SK-N-SH treated with all-trans-retinoic acid at 6 μM for 48 hours (cell line): ENCODE results near the gene RAB11FIP4.

Experiments
- ATAC-seq: fragments of 200-7000 bp; cut with Tn5 transposase; 3 replicates; pipeline ENCODE4 v1.9.1; 2020; ENCODE audit warnings: mild to moderate bottlenecking, moderate library complexity
- ARNTL ChIP-seq: fragments of 450-650 bp; formaldehyde crosslinking; IDR thresholded peaks from 2 replicates; pipeline ENCODE4 v1.5.0; 2020; ENCODE audit warnings: low read depth, mild to moderate bottlenecking, moderate library complexity, borderline replicate concordance
- BACH2 ChIP-seq: fragments of 250-450 bp; sonication (Bioruptor Pico); IDR thresholded peaks from 2 replicates; pipeline ENCODE4 v1.9.0; 2021; ENCODE audit warnings: mild to moderate bottlenecking, borderline replicate concordance
- CSDC2 ChIP-seq: fragments of 250-450 bp; sonication (Bioruptor Pico); IDR thresholded peaks from 2 replicates; pipeline ENCODE4 v1.5.0; 2020; ENCODE audit warnings: mild to moderate bottlenecking, moderate library complexity
- ESRRG ChIP-seq: fragments of 250-450 bp; sonication (Bioruptor Pico); IDR thresholded peaks from 2 replicates; pipeline ENCODE4 v1.6.1; 2021; ENCODE audit warnings: mild to moderate bottlenecking
- GLIS3 ChIP-seq: fragments of 250-450 bp; sonication (Bioruptor Pico); IDR thresholded peaks from 2 replicates; pipeline ENCODE4 v1.5.0; 2020; ENCODE audit warnings: mild to moderate bottlenecking, moderate library complexity
- ISL1 ChIP-seq: fragments of 250-450 bp; sonication (Bioruptor Pico); IDR thresholded peaks from 2 replicates; pipeline ENCODE4 v2.1.2; 2022; ENCODE audit warnings: mild to moderate bottlenecking, moderate library complexity
- OSR1 ChIP-seq: fragments of 250-450 bp; sonication (Bioruptor Pico); IDR thresholded peaks from 2 replicates; pipeline ENCODE4 v1.8.0; 2022; ENCODE audit warnings: moderate library complexity, mild to moderate bottlenecking, inconsistent platforms
- PPARA ChIP-seq: fragments of 250-450 bp; sonication (Bioruptor Pico); IDR thresholded peaks from 2 replicates; pipeline ENCODE4 v1.5.0; 2020; ENCODE audit warnings: mild to moderate bottlenecking, borderline replicate concordance
- RARB ChIP-seq: fragments of 250-450 bp; sonication (Bioruptor Pico); IDR thresholded peaks from 2 replicates; pipeline ENCODE4 v1.8.0; 2021; ENCODE audit warnings: mild to moderate bottlenecking, moderate library complexity
- SNAI2 ChIP-seq: fragments of 250-450 bp; sonication (Bioruptor Pico); IDR thresholded peaks from 2 replicates; pipeline ENCODE4 v1.5.0; 2020; ENCODE audit warnings: mild to moderate bottlenecking, moderate library complexity
- TCF4 ChIP-seq: fragments of 250-450 bp; sonication (Bioruptor Pico); IDR thresholded peaks from 2 replicates; pipeline ENCODE4 v1.8.0; 2021; ENCODE audit warnings: mild to moderate bottlenecking, moderate library complexity, borderline replicate concordance
- TOX ChIP-seq: fragments of 250-450 bp; sonication (Bioruptor Pico); IDR thresholded peaks from 2 replicates; pipeline ENCODE4 v1.8.0; 2021; ENCODE audit warnings: mild to moderate bottlenecking, moderate library complexity, borderline replicate concordance
- ZC3H10 ChIP-seq: fragments of 250-450 bp; sonication (Bioruptor Pico); IDR thresholded peaks from 2 replicates; pipeline ENCODE4 v1.5.1; 2021; ENCODE audit warnings: mild to moderate bottlenecking, moderate library complexity
- ZFP3 ChIP-seq: fragments of 250-450 bp; sonication (Bioruptor Pico); IDR thresholded peaks from 2 replicates; pipeline ENCODE4 v1.5.0; 2020; ENCODE audit warnings: mild to moderate bottlenecking, moderate library complexity
- ZFP30 ChIP-seq: fragments of 450-650 bp; formaldehyde crosslinking; IDR thresholded peaks from 2 replicates; pipeline ENCODE4 v1.5.0; 2022; ENCODE audit warnings: mild to moderate bottlenecking, moderate library complexity
- ZNF565 ChIP-seq: fragments of 450-650 bp; formaldehyde crosslinking; conservative IDR thresholded peaks from 2 replicates; pipeline ENCODE4 v1.5.0; 2020; ENCODE audit warnings: low read depth, mild to moderate bottlenecking, moderate library complexity
- ZNF70 ChIP-seq: fragments of 450-650 bp; formaldehyde crosslinking; IDR thresholded peaks from 2 replicates; pipeline ENCODE4 v1.5.0; 2020; ENCODE audit warnings: mild to moderate bottlenecking, moderate library complexity
- ZNF8 ChIP-seq: fragments of 450-650 bp; formaldehyde crosslinking; IDR thresholded peaks from 2 replicates; pipeline ENCODE4 v1.5.0; 2020; ENCODE audit warnings: mild to moderate bottlenecking, moderate library complexity
- TF ChIP-seq, protein P1 (sequence below): fragments of 250-450 bp; sonication (Bioruptor Pico); IDR thresholded peaks from 2 replicates; pipeline ENCODE4 v1.5.1; 2021; ENCODE audit warnings: mild to moderate bottlenecking, moderate library complexity
- TF ChIP-seq, protein P2 (sequence below): fragments of 250-450 bp; sonication (Bioruptor Pico); IDR thresholded peaks from 2 replicates; pipeline ENCODE4 v1.5.0; 2020; ENCODE audit warnings: mild to moderate bottlenecking, moderate library complexity
- TF ChIP-seq, protein P3 (sequence below): fragments of 250-450 bp; sonication (Bioruptor Pico); IDR thresholded peaks from 2 replicates; pipeline ENCODE4 v1.8.0; 2020; ENCODE audit warnings: mild to moderate bottlenecking, moderate library complexity, borderline replicate concordance
- TF ChIP-seq, protein P4 (sequence below): fragments of 250-450 bp; sonication (Bioruptor Pico); IDR thresholded peaks from 2 replicates; pipeline ENCODE4 v1.5.1; 2020; ENCODE audit warnings: low read depth, mild to moderate bottlenecking, moderate library complexity
- TF ChIP-seq, protein P5 (sequence below): fragments of 250-450 bp; sonication (Bioruptor Pico); IDR thresholded peaks from 2 replicates; pipeline ENCODE4 v1.8.0; 2021; ENCODE audit warnings: low read depth, mild to moderate bottlenecking, moderate library complexity, borderline replicate concordance

The RAB11FIP4 gene

DNA sequence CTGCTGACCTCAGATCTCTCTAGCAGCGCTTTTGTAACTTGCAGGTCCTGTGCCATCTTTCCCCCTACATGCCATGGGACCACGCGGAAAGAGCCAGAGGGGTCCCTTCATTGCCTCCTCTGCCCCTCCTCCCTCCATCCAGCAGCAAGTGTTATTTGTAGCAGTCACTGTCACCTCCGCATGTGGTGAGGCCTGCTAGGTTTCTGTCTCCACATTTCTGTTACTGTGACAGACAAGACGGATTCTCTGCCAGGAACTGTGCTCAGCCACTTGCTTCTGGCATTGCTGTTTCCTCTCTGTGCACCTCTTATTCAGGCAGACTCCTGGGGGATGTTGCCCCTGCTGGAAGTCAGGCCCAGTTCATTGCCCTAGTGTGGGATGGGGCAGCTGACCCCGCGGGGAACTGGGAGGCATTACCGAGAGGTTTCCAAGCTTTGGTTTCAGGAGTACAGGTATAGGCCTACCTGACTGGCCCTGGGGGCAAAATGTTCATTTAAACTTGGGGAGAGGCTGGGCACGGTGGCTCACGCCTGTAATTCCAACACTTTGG, 61.2 kb downstream of the RAB11FIP4 start (continued):
- TF ChIP-seq, protein P1, sequence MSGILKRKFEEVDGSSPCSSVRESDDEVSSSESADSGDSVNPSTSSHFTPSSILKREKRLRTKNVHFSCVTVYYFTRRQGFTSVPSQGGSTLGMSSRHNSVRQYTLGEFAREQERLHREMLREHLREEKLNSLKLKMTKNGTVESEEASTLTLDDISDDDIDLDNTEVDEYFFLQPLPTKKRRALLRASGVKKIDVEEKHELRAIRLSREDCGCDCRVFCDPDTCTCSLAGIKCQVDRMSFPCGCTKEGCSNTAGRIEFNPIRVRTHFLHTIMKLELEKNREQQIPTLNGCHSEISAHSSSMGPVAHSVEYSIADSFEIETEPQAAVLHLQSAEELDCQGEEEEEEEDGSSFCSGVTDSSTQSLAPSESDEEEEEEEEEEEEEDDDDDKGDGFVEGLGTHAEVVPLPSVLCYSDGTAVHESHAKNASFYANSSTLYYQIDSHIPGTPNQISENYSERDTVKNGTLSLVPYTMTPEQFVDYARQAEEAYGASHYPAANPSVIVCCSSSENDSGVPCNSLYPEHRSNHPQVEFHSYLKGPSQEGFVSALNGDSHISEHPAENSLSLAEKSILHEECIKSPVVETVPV: no peak
- TF ChIP-seq, all 23 proteins: peak for 0

DNA sequence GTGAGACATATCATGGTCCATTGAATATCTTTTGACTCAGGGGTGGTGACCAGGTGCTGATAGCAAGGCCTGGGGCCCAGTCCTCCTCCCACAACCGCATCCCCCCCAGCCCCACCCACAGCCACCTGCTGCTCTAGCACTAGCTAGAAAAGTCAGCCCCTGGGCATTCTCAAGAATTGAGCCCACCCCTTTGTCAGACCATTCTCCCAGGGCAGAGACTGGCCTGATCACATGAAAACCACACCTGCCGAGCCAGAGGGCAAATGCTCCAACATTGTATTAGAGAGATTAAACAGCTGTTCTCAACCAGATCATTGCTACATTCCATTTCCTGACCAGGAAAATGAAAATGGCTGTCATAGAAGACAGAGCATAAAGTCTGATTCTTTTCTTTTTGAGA, 62.4 kb downstream of the RAB11FIP4 start:
- no peak for TF ChIP-seq OSR1 (CRISPR knock-in tag)
- TF ChIP-seq ZFP3 (CRISPR knock-in tag): no peak
- TF ChIP-seq BACH2: no peak
- TF ChIP-seq, protein P1: no peak
- TF ChIP-seq ZNF8 (CRISPR knock-in tag): no peak
- TF ChIP-seq ZNF565 (CRISPR knock-in tag): no peak
- TF ChIP-seq, protein P2, sequence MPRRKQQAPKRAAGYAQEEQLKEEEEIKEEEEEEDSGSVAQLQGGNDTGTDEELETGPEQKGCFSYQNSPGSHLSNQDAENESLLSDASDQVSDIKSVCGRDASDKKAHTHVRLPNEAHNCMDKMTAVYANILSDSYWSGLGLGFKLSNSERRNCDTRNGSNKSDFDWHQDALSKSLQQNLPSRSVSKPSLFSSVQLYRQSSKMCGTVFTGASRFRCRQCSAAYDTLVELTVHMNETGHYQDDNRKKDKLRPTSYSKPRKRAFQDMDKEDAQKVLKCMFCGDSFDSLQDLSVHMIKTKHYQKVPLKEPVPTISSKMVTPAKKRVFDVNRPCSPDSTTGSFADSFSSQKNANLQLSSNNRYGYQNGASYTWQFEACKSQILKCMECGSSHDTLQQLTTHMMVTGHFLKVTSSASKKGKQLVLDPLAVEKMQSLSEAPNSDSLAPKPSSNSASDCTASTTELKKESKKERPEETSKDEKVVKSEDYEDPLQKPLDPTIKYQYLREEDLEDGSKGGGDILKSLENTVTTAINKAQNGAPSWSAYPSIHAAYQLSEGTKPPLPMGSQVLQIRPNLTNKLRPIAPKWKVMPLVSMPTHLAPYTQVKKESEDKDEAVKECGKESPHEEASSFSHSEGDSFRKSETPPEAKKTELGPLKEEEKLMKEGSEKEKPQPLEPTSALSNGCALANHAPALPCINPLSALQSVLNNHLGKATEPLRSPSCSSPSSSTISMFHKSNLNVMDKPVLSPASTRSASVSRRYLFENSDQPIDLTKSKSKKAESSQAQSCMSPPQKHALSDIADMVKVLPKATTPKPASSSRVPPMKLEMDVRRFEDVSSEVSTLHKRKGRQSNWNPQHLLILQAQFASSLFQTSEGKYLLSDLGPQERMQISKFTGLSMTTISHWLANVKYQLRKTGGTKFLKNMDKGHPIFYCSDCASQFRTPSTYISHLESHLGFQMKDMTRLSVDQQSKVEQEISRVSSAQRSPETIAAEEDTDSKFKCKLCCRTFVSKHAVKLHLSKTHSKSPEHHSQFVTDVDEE (CRISPR knock-in tag): no peak
- no peak for TF ChIP-seq ESRRG (CRISPR knock-in tag)
- TF ChIP-seq GLIS3 (CRISPR knock-in tag): no peak
- TF ChIP-seq ZC3H10 (CRISPR knock-in tag): no peak
- TF ChIP-seq SNAI2 (CRISPR knock-in tag): no peak
- TF ChIP-seq, protein P3, sequence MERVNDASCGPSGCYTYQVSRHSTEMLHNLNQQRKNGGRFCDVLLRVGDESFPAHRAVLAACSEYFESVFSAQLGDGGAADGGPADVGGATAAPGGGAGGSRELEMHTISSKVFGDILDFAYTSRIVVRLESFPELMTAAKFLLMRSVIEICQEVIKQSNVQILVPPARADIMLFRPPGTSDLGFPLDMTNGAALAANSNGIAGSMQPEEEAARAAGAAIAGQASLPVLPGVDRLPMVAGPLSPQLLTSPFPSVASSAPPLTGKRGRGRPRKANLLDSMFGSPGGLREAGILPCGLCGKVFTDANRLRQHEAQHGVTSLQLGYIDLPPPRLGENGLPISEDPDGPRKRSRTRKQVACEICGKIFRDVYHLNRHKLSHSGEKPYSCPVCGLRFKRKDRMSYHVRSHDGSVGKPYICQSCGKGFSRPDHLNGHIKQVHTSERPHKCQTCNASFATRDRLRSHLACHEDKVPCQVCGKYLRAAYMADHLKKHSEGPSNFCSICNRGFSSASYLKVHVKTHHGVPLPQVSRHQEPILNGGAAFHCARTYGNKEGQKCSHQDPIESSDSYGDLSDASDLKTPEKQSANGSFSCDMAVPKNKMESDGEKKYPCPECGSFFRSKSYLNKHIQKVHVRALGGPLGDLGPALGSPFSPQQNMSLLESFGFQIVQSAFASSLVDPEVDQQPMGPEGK: no peak
- TF ChIP-seq ISL1: no peak
- TF ChIP-seq PPARA (CRISPR knock-in tag): no peak
- TF ChIP-seq ZFP30 (CRISPR knock-in tag): no peak
- TF ChIP-seq, protein P4, sequence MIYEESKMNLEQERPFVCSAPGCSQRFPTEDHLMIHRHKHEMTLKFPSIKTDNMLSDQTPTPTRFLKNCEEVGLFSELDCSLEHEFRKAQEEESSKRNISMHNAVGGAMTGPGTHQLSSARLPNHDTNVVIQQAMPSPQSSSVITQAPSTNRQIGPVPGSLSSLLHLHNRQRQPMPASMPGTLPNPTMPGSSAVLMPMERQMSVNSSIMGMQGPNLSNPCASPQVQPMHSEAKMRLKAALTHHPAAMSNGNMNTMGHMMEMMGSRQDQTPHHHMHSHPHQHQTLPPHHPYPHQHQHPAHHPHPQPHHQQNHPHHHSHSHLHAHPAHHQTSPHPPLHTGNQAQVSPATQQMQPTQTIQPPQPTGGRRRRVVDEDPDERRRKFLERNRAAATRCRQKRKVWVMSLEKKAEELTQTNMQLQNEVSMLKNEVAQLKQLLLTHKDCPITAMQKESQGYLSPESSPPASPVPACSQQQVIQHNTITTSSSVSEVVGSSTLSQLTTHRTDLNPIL (CRISPR knock-in tag): no peak
- no peak for TF ChIP-seq ARNTL (CRISPR knock-in tag)
- ATAC-seq: no peak

DNA sequence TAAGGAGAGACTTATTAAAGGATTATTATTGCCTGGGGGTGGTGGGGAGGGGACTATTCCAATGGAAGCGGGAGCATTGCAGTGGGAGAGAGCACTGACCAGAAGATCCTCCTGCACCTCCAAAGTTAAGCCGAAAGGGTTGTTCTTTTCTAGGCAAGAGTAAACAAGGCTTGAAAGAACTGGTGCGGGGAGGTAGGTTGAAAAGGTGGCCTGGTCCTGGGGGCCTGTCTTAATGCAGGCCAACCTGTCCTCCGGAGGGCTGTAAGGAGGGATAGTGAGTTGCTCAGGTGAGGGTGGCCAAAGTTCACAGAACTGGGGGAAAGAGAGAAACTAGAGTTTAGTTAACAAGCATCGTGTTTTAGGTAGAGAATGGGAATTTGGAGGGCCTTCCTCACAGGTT, 65.3 kb downstream of the RAB11FIP4 start:
- no peak for ATAC-seq
- TF ChIP-seq ZNF8 (CRISPR knock-in tag) (no peak), RARB (CRISPR knock-in tag) (no peak), ZNF565 (CRISPR knock-in tag) (no peak), ARNTL (CRISPR knock-in tag) (no peak), ZFP30 (CRISPR knock-in tag) (no peak), SNAI2 (CRISPR knock-in tag) (no peak), ZFP3 (CRISPR knock-in tag) (no peak), TOX (CRISPR knock-in tag) (no peak), ZNF70 (no peak), ISL1 (no peak), OSR1 (CRISPR knock-in tag) (no peak), ZC3H10 (CRISPR knock-in tag) (no peak), TCF4 (CRISPR knock-in tag) (no peak), CSDC2 (CRISPR knock-in tag) (no peak)
- TF ChIP-seq, protein P3: no peak
- TF ChIP-seq, protein P5, sequence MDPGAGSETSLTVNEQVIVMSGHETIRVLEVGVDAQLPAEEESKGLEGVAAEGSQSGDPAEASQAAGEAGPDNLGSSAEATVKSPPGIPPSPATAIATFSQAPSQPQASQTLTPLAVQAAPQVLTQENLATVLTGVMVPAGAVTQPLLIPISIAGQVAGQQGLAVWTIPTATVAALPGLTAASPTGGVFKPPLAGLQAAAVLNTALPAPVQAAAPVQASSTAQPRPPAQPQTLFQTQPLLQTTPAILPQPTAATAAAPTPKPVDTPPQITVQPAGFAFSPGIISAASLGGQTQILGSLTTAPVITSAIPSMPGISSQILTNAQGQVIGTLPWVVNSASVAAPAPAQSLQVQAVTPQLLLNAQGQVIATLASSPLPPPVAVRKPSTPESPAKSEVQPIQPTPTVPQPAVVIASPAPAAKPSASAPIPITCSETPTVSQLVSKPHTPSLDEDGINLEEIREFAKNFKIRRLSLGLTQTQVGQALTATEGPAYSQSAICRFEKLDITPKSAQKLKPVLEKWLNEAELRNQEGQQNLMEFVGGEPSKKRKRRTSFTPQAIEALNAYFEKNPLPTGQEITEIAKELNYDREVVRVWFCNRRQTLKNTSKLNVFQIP (CRISPR knock-in tag): no peak
- TF ChIP-seq, protein P1: no peak
